Effector CD8-positive, alpha-beta T cell (primary cell): ENCODE data around the gene RBFOX2.

Source experiments
- DNase-seq: peaks from one replicate; lab custom pipeline; 2025; lab: John Stamatoyannopoulos, UW

RBFOX2 gene

GRCh38 chr22:35973388-35973787, 55.2 kb downstream of the RBFOX2 start:
- DNase-seq: no peak

GRCh38 chr22:35972559-35972958, 56.1 kb downstream of the RBFOX2 start:
- DNase-seq: no peak

- no peak for DNase-seq
These were observed 57.0 kb downstream of the RBFOX2 start for GRCh38 chr22:35971456-35972119.

GRCh38 chr22:35970616-35971455, 57.8 kb downstream of the RBFOX2 start:
- no peak for DNase-seq

- no peak for DNase-seq
These were observed 61.6 kb downstream of the RBFOX2 start for GRCh38 chr22:35967046-35967397.

- DNase-seq: no peak
These were observed 62.1 kb downstream of the RBFOX2 start for GRCh38 chr22:35966314-35967045.

- DNase-seq: no peak
These were observed 65.3 kb downstream of the RBFOX2 start for GRCh38 chr22:35963237-35963810.

GRCh38 chr22:35961480-35962295, 66.9 kb downstream of the RBFOX2 start:
- DNase-seq: no peak

GRCh38 chr22:35960854-35961253, 67.8 kb downstream of the RBFOX2 start:
- DNase-seq: no peak

- no peak for DNase-seq
These were observed 69.4 kb downstream of the RBFOX2 start for GRCh38 chr22:35959121-35959800.

- no peak for DNase-seq
These were observed 70.3 kb downstream of the RBFOX2 start for GRCh38 chr22:35958334-35958733.

- no peak for DNase-seq
These were observed 71.0 kb downstream of the RBFOX2 start for GRCh38 chr22:35957589-35957988.

- DNase-seq: no peak
These were observed 71.8 kb downstream of the RBFOX2 start for GRCh38 chr22:35956850-35957249.

GRCh38 chr22:35955546-35955945, 73.1 kb downstream of the RBFOX2 start:
- no peak for DNase-seq

GRCh38 chr22:35952576-35952975, 76.0 kb downstream of the RBFOX2 start:
- DNase-seq: no peak

GRCh38 chr22:35950262-35950661, 78.4 kb downstream of the RBFOX2 start:
- no peak for DNase-seq

GRCh38 chr22:35949243-35949642, 79.4 kb downstream of the RBFOX2 start:
- DNase-seq: no peak

GRCh38 chr22:35947794-35948425, 80.7 kb downstream of the RBFOX2 start:
- DNase-seq: no peak

- DNase-seq: no peak
These were observed 84.2 kb downstream of the RBFOX2 start for GRCh38 chr22:35944458-35944857.

- no peak for DNase-seq
These were observed 88.5 kb downstream of the RBFOX2 start for GRCh38 chr22:35940166-35940565.
